GM21576 (cell line): ENCODE measurements around the gene MGLL.

Experiments
- ATAC-seq: cut with Tn5 transposase; IDR thresholded peaks from one replicate; pipeline ENCODE4 v1.9.1; 2021; ENCODE audit warnings: mild to moderate bottlenecking, moderate library complexity; ENCODE audit not compliant: unreplicated experiment

The MGLL gene

DNA sequence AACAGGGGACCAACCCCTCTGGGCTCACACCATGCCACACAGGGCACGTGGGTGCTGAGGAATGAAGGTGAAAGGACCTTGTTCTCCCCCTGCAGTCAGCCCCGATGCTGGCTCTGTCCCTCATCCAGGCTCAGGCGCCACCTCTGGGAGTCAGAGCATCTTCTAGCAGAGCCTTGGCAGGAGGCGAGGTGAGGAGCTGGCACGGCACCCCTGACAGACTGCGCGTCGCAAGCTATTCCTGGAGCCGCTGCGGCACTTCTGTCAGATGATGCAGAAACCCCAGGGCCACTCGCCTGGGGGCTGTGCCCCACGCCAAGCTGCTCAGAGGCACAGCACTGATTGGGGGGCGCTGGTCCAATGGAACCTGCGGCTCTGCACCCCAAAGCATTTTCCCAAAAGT is 62.0 kb downstream of the MGLL start:
- no peak for ATAC-seq

DNA sequence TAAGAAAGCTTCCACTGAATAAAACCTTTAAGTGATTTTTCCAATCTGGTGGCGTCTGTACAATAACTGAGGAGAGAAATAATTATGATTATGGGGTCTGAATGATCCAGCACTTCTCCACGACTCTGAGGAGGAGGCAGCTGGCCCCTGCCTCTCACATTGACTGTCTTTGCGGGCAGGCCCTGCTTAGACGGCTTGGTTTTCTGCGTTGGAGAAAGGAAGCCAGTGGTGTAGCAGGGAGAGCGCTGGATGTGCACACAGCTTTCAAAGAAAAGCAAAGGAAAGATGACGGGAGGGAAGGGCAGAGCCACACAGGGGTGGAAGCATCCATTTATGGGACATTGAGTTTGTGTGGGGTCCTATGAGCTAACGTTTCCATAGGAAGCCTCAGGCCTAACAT is 62.5 kb downstream of the MGLL start:
- ATAC-seq: no peak

DNA sequence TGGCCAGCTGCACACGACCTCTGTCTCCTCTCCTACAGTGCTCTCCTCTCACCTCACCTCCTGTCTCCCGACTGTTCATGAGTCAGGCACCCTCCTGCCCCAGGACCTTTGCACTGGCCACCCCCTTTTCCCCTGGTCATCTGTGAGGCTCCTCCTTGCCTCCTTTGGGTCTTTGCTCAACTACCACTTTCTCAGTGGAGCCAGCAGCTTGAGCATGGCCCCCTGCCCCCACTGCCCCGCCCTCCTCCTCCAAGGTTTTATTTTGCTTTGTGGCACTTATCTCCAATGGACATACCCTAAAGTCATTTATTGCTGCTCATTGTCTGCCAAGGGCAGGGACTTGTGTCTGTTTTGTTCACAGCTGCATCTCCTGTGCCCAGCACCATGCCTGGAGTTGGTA is 64.3 kb downstream of the MGLL start:
- no peak for ATAC-seq

DNA sequence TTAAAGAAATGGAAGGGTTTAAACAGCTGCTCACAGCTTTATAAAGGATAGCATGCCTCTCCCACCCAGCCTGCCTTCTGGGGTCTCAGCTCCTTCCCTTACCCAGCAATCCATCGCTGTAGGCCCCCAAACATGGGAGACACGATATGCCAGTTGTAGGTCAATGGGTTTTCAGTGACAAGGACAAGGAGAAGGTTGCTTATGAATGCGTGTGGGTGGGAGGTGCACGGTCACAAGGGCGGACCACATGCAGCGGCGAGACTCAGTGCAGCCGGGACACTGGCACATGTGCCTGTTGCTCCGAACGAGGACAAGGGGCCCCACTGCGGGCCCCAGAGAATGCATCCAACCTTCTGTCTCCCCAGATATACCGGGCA is 67.0 kb downstream of the MGLL start:
- ATAC-seq: no peak

DNA sequence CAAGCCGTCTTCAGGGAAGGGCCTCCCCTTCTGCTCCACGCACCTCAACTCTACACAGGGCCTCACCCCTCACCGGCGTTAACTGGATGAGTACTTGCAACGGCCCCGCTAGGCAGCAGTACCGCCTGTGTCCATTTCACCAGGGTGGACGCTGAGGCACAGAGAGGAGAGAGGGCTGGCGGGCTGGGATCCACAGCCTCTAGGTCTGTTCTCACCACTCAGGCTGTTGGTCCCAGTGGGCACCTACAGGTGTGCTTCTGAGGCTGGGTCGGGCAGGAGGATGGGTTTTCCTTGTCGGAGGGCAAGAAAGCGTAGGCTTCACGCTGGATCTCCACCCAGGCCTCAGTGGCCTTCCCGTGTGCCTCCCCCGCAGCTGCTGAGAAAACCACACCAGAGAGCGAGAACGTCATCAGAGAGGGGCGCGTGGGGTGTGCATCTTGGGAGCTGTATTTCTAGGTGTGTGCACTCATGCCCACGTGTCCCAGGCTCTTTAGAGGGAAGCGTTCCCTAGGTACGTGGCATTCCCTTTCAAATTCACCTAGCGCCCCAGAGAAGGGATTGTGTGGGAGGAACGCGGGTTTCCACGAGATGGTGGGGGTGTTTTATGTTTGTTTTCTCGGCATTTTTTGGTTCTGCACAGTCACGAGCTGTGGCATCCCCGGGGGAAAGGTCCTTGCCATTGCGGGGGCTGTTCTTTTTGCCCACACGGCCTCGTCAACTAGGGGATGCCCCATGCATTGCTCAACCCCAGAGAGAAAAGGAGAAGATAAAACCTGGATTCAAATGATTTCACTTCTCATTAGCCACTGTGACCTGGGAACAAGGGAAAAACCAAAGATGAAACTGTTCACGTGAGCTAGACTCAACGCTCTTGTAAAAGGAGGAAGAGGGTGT is 67.7 kb downstream of the MGLL start:
- no peak for ATAC-seq

DNA sequence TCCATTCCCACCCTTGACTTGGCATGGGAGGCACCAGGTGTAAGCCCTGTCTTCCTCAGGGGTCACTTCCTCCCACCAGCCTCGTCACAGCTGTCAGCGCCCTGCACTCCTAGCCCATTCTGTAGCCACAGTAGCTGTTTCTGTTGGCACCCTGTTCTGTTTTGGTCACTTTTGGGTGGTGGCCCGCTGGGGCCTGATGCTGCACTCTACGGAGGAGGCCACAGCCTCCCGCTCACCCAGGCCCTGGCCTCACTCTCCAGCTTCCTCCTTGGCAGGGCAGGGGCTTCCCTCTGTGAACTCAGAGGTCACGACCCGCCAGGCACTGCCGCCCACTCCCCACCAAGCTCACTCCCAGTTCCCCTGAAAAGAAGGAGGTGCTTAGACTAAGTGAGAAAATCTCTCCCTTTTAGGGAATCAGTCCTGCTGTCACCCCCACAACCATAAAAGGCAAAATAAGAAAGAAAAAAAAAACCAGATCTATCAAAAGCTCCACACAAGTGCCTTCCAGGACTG is 68.4 kb downstream of the MGLL start:
- no peak for ATAC-seq

DNA sequence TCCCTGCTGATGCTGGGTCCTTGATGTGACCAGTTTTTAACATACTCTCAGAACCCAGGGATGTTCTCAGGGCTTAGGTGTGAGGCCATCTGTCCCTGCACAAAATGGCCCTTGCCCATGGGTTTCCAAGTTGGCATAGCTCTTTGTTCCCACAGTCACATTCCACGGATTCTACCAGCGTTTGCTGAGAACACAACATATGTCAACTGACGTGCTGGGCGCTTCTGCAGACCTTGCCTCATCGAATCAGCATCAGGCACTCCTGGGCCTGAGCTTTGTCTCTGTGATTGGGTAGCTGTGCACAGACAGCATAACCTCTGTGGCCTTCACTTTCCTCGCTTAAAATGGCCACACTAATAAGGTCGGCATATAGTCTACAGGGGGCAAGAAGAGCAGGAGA is 69.0 kb downstream of the MGLL start:
- no peak for ATAC-seq

DNA sequence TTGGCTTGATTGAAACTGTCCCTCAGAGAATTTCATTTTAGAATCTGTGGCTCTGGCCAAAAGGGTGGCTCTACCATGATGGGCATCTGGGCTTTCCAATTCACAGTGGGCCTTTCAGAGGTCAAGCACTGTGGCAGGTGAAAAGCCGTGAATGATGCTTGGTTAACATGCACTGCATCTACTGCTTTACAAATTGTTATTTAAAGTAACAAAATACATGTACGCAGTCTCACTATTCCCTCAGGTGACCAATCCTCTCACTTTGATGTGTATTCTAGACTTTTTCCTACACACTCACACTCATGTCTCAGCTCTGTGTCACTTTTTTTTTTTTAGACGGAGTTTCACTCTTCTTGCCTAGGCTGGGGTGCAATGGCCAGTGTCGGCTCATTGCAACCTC is 70.5 kb downstream of the MGLL start:
- ATAC-seq: no peak

DNA sequence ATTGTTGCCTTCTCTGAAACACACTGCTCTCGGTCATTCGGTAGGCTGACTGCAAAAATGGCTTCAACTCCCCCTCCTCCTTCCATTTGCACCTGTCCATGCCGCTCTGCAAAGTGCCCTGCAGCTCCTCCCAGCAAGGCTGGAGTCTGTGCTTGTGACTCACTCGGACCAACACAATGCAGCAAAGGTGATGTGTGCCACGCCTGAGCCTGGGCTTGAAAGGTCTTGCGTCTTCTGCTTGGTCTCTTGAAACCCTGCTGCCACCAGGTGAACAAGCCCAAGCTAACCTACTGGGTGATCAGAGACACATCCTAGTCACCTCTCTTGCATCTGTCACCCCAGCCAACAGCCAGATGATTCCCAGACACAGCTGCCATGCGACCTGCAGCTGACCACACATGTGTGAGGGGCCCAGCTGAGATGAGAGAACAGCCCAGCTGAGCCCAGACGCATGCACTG is 71.1 kb downstream of the MGLL start:
- ATAC-seq: no peak

DNA sequence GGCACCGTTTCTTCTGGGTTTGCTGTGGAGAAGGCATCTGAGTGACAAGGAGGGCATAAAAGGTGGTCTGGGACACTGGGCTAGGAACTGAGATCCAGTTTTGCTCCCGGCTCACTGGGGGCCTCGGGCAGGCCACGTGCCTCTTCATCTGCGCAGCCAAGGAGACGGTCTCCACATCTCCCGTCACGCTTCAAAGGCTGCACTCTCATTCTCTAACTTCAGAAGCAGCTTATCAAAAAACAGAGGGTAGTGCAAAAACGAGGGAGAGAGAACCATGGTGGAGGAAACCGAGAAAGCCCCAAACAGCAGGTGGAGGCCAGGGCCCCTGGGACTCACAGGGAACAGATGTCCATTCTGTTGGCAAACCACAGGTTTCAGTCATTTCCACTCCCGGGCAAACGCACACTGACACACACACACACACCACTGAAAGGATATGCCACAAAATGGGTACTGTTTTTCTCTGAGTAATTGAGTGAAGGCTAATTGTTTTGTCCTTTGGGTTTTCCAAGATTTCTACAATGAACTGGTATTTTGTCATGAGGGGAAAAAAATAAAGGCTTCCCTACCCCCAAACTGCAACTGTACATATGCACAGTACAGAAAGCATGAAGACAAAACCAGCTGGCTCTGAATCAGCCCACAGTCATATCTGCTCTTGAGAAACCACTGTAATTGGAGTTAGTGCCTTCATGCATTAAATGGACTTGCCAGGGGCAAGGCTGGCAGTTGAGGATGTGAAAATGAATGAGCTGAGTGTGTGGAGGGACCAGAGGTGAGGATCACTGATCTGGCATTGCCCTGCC is 71.9 kb downstream of the MGLL start:
- peak; percentile 25 for ATAC-seq

DNA sequence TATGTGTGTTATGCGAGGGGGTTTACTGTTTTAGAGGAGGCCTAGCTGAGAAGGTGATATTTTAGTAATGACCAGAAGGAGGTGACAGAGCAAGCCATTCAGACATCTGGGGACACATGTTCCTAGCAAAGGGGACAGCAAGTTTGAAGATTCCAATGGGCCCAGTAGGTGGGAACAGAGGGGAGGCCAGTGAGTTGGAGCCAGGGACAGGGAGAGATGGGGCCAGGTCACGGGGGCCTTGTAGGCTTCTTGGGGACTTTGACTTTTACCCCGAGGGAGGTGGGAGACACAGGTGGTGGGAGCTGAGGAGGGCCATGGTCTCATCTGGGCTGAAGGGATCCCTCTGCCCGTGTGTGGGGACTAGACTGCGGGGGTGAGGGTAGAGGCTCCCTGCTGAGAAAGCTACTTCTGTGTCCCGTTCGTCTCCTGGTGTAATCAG is 72.5 kb downstream of the MGLL start:
- no peak for ATAC-seq

DNA sequence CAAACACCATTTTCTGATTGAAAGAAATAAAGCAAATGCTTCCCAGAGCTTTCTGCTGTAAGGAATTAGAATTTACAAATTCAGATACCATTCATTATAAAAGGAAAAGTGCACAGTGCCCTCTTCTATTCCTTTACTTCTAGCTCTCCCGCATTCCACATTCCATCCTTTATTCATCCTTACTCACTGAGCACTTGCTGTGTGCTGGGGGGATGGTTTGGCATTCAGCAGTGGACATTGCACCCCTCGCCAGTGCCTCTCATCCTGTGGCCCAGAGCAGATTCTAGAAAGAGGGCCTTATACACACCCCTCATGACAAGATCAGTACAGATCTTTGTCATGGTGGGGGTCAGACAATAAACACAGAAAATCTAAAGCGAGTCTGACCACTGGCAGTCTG is 73.0 kb downstream of the MGLL start:
- no peak for ATAC-seq

DNA sequence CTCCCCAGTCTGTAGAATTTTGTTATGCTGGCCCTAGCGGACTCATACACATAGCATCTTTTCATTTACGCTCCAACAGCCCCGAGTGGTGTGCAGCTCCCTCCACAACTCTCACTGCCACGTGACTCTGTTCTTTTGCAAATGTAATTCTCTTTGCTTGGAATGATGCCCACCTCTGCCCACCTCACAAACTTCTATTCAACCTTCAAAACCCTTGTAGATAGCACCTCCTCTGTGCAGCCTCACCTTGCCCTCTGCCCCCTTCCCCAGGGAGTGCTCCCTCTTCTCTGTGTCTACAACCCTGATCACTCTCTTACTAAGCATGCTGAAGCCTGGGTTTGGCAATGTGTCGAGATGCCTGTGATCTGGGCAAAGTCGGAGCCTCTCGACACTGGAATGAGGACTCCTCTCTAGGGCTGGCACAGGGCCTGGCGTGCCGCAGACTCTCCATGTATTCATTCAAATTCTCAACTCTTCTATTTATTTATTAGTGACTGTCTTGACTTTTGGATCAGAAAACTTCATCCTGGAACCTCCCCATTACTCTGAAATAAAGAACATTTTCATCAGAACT is 73.5 kb downstream of the MGLL start:
- no peak for ATAC-seq

DNA sequence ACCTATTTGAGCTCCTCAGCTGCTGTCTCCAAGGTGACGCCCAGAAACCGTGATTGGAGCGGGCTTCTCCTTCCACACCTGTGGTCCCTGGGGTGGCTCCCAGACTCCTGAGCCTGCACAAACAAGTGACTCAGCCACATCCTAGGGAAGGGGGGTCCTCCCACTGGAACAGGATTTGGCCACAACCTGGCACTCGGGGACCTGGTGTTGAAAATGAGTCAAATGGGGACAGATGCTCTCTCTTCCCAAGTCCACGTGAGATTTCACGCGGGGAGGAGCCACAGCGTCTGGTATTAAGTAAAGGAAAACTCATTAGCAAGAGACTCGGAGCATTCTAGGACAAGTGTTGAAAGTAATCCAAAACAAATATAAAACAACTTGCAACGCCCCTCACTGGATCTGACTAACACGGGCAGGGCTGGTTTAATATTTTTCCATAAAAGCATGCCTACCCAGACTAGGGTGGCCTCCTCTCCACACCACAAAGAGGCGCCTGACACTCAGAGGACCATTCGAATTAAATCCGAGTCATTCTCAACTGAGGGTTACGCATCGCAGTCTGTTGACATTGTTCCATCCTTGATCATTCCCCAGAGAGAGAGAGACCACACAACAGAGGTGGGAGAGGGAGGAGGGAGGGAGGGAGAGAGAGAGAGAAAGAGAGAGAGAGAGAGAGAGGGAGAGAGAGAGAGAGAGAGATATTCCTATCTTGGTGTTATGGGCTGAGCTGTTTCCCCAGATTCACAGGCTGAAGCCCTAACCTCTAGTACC is 74.4 kb downstream of the MGLL start:
- ATAC-seq: no peak

DNA sequence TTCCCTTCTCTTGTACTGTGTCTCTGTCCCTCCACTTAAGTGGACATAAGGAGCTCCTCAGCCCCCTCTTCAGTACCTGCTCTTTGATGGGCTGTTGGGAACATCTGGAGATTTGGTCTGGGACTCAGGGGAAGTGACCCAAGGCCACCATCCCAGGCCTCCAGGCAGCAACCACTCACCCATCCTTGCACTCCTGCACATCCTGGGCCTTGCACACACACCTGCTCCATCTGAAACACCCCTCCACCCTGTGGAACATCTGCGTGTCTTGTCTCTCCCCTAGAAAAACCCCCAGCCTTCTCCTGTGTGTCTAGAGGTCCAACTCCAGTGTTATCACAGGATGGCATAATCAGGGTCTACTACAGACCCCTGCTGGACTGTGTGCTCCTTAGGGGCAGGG is 75.2 kb downstream of the MGLL start:
- no peak for ATAC-seq

DNA sequence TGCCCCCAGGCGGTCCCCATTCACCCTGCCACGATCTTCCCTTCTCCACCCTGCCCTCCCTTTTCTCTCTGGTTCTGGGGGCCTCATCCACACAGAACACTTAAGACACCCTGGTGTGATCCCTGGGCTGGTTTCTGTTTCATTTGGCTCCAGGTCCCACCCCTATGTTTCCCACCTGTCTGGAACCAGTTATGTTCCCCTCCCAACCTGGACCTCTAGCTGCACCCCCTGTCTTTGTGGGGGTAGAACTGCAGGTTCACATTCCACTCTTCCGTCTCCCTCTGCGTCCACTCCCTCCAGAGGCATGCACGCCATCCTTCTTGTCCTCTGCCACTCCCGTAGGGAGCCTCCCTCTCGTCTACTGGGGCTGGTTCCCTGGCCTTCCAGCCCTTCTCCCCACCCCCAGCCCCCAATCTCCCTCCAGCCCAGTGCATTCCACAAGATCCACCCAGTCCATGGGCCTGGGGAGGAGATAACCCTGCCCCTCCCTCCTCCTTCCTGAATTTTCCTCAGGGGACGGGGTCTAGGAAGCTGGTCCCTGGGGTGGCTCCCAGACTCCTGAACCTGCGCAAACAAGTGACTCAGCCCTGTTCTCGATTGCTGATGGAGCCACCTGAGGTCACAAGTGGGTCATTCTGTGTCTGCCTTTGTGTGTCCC is 75.8 kb downstream of the MGLL start:
- no peak for ATAC-seq

DNA sequence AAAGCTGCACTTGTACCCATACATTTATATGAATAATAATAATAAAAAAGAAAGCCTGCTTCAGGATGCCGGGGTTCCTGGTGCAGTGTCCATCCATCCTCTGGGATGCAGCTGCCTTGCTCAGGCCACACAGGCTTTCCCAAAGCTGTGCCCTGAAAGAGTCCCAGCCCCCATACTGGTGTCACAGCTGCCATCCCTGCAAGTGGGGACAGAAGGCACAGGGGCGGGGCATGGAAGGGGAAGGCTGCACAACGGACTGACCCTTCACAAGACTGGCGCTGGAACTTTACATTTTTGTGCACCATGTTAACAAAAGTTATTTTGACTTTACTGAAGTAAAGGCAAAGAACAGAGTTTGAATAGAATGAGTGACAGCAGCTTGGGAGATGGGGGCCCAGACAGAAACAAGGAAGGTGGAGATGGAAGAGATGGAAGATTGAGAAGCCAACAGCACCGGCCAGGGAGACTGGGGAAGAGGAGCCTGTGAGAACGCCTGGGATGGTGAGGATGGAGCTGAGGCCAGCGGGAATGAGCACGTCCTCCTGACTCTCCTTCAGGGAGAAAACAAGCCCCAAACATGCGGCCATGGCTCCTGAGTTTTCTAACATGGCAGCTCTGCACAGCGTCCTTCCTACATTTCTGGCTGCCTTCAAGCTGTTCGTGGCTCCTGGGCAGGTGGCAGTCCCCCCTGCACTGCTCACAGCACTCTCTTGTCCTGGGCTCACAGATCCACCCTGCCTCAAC is 76.5 kb downstream of the MGLL start:
- no peak for ATAC-seq

DNA sequence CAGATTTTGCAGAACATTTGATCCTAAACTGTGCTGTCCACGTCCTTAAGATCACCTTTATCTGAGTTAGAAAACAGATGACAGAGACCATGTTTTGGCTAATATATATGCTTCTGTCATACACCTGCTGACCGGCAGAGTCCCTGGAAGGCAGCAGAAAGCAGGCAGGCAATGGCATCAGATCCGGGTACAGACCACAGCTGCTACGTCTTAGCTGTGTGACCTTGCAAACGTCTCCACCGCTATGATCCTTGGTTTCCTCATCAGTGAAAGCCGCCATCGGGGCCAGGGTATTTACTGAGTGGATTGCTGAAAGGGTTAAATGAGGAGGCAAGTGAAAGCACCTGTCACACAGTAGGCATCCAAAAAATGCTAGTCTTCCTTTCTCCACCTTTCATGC is 77.4 kb downstream of the MGLL start:
- ATAC-seq: no peak

DNA sequence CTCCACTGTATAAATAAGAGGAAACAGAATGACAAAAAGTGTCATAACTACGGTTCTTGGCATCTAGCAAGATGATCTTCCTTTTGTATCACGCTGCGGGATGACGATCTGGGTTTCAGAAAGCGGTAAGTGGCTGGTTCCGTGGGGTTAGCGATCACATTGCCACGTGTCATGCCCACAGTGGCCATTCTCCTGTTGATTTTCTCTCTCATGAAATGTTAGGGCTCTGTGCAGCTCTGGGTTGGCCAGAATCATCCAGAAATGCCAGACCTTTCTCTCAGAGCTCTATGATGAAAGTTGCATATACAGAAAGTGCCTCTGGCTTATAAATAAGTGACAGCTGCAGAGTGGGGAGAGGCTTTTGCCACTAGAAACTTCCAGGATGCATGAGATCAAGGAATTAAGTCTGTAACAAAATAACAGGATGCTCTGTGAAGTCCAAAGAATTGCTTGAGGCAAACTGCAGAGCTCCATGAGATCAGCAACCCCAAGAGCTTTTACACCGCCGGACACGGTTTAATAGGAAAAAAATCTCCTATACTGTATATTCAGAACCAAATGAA is 78.0 kb downstream of the MGLL start:
- ATAC-seq: no peak
